Mesendoderm (in vitro differentiated cells): ENCODE measurements around the gene R3HCC1L.
"Not testable (repeated sequence)": the region's sequence is repeated elsewhere in the genome, so short reads cannot be mapped to it uniquely, and the experiment has no call there.

Experiments used
- DNase-seq: peaks from one replicate; pipeline ENCODE4 v3.0.0; 2013
- H2AK5ac ChIP-seq: 2 replicates; pipeline ENCODE4 v1.6.1; 2013; ENCODE audit warnings: low read length, inconsistent platforms
- H2BK120ac ChIP-seq: 2 replicates; pipeline ENCODE4 v1.6.1; 2013; ENCODE audit warnings: low read depth, mild to moderate bottlenecking, low read length, moderate library complexity, mixed read lengths
- H2BK15ac ChIP-seq: replicated peaks from 2 replicates; pipeline ENCODE4 v1.6.1; 2013; ENCODE audit warnings: low read depth, mild to moderate bottlenecking, moderate library complexity
- H2BK5ac ChIP-seq: 2 replicates; pipeline ENCODE4 v1.6.1; 2013; ENCODE audit warnings: low read length, inconsistent platforms
- H3K18ac ChIP-seq: 2 replicates; pipeline ENCODE4 v1.6.1; 2013; ENCODE audit warnings: mild to moderate bottlenecking, low read length, mixed read lengths
- H3K23ac ChIP-seq: one replicate; pipeline ENCODE4 v1.6.1; 2013; ENCODE audit warnings: low read length
- H3K27ac ChIP-seq: 2 replicates; pipeline ENCODE4 v1.5.1; 2013; ENCODE audit warnings: low read depth, mild to moderate bottlenecking, inconsistent platforms, low read length, moderate library complexity
- H3K27me3 ChIP-seq: 2 replicates; pipeline ENCODE4 v1.6.1; 2013; ENCODE audit warnings: low read length, control low read depth, mild to moderate bottlenecking, inconsistent platforms; ENCODE audit not compliant: insufficient read depth, poor library complexity
- H3K36me3 ChIP-seq: 2 replicates; pipeline ENCODE4 v1.6.1; 2013; ENCODE audit warnings: low read length, inconsistent platforms; ENCODE audit not compliant: control insufficient read depth, insufficient read depth
- H3K4ac ChIP-seq: one replicate; pipeline ENCODE4 v1.6.1; 2013; ENCODE audit warnings: low read depth, mild to moderate bottlenecking, low read length, moderate library complexity
- H3K4me1 ChIP-seq: 2 replicates; pipeline ENCODE4 v1.6.1; 2013; ENCODE audit warnings: low read depth, low read length, inconsistent platforms; ENCODE audit not compliant: control insufficient read depth
- H3K4me2 ChIP-seq: 2 replicates; pipeline ENCODE4 v1.6.1; 2013; ENCODE audit warnings: low read length
- H3K4me3 ChIP-seq: 2 replicates; pipeline ENCODE4 v1.5.1; 2013; ENCODE audit warnings: mild to moderate bottlenecking, low read length
- H3K56ac ChIP-seq: one replicate; pipeline ENCODE4 v1.6.1; 2013; ENCODE audit warnings: low read length
- H3K79me1 ChIP-seq: 2 replicates; pipeline ENCODE4 v1.6.1; 2013; ENCODE audit warnings: low read length, inconsistent platforms
- H3K79me2 ChIP-seq: 2 replicates; pipeline ENCODE4 v1.6.1; 2013; ENCODE audit warnings: mild to moderate bottlenecking, low read length; ENCODE audit not compliant: control insufficient read depth, insufficient read depth
- H3K9ac ChIP-seq: 2 replicates; pipeline ENCODE4 v1.6.1; 2013; ENCODE audit warnings: low read length, inconsistent platforms
- H4K5ac ChIP-seq: one replicate; pipeline ENCODE4 v1.6.1; 2013; ENCODE audit warnings: low read length
- H4K8ac ChIP-seq: one replicate; pipeline ENCODE4 v1.6.1; 2013; ENCODE audit warnings: low read depth, mild to moderate bottlenecking, control low read depth, low read length, moderate library complexity
- WGBS: extraction: QIAGEN DNeasy Blood & Tissue Kit; methylation state at CpG from one replicate; pipeline ENCODE4 v1.1.7; 2013; ENCODE audit warnings: low lambda C conversion rate, missing lambda C conversion rate; ENCODE audit not compliant: insufficient coverage; ENCODE audit errors: extremely low coverage; 5-methylcytosine and 5-hydroxymethylcytosine counted together

The R3HCC1L gene

GRCh38 chr10:98133075-98133752 lies 1.2 kb upstream of the R3HCC1L start:
- not testable (repeated sequence) for H3K4me3 ChIP-seq, H4K8ac ChIP-seq, H3K56ac ChIP-seq, H4K5ac ChIP-seq, H3K27me3 ChIP-seq, DNase-seq, H2BK120ac ChIP-seq, H3K18ac ChIP-seq, H3K4me1 ChIP-seq, H3K4me2 ChIP-seq, H2BK5ac ChIP-seq, H3K79me2 ChIP-seq, H3K79me1 ChIP-seq, H3K23ac ChIP-seq, H2BK15ac ChIP-seq, H2AK5ac ChIP-seq, H3K27ac ChIP-seq, H3K9ac ChIP-seq, H3K36me3 ChIP-seq, H3K4ac ChIP-seq
- no CpG with 5 or more reads among the region's 9 CpGs for WGBS

- no peak overlapping the region for H4K8ac ChIP-seq
- no peak overlapping the region for H2BK120ac ChIP-seq
- no peak for DNase-seq
- H3K23ac ChIP-seq, result no peak overlapping the region
- H3K18ac ChIP-seq, result no peak overlapping the region
- WGBS, result no CpG with 5 or more reads among the region's 5 CpGs
- peak overlapping the region; percentile 98 for H4K5ac ChIP-seq
- H2BK15ac ChIP-seq, result no peak overlapping the region
- no peak overlapping the region for H3K4ac ChIP-seq
- peak overlapping the region; percentile 37 for H3K9ac ChIP-seq
- no peak overlapping the region for H3K27ac ChIP-seq
- peaks cover 2% of the 10 kb centered on the region for H3K4me1 ChIP-seq
- no peak overlapping the region for H3K4me3 ChIP-seq
- H3K79me2 ChIP-seq, result peaks cover 12% of the 10 kb centered on the region
- H3K56ac ChIP-seq, result peak overlapping the region; percentile 76
- H3K79me1 ChIP-seq, result peaks cover 2% of the 10 kb centered on the region
- H3K36me3 ChIP-seq, result no peaks in the 10 kb centered on the region
- H2BK5ac ChIP-seq, result no peak overlapping the region
- peak overlapping the region; percentile 34 for H3K4me2 ChIP-seq
- no peak overlapping the region for H2AK5ac ChIP-seq
- H3K27me3 ChIP-seq, result no peaks in the 10 kb centered on the region
Observed at GRCh38 chr10:98134117-98134430, 383 bp upstream of the R3HCC1L start.

GRCh38 chr10:98135222-98135899 lies 904 bp downstream of the R3HCC1L start:
- Histone ChIP-seq H3K79me2 (peaks cover 16% of the 10 kb centered on the region), H3K4me3 (peak overlapping the region; percentile 71), H3K27me3 (no peaks in the 10 kb centered on the region), H2BK120ac (no peak overlapping the region), H2BK5ac (no peak overlapping the region), H3K79me1 (peaks cover 5% of the 10 kb centered on the region), H4K5ac (no peak overlapping the region), H3K4me2 (peak overlapping the region; percentile 37), H3K36me3 (no peaks in the 10 kb centered on the region), H2BK15ac (no peak overlapping the region), H4K8ac (no peak overlapping the region), H3K27ac (peak overlapping the region; percentile 82), H3K4me1 (peaks cover 2% of the 10 kb centered on the region), H3K9ac (peak overlapping the region; percentile 78), H3K56ac (peak overlapping the region; percentile 78), H3K4ac (peak overlapping the region; percentile 89), H2AK5ac (no peak overlapping the region), H3K18ac (peak overlapping the region; percentile 91), H3K23ac (no peak overlapping the region)
- DNase-seq, result no peak
- WGBS, result no CpG with 5 or more reads among the region's 13 CpGs

GRCh38 chr10:98136775-98137174 lies 2.3 kb downstream of the R3HCC1L start:
- not testable (repeated sequence) for H3K4ac ChIP-seq, H3K9ac ChIP-seq, H3K18ac ChIP-seq, H3K36me3 ChIP-seq, H3K4me3 ChIP-seq, H3K23ac ChIP-seq, H2AK5ac ChIP-seq, H3K79me1 ChIP-seq, H4K8ac ChIP-seq, H3K56ac ChIP-seq, H3K4me2 ChIP-seq, H3K27me3 ChIP-seq, H2BK120ac ChIP-seq, DNase-seq, H2BK5ac ChIP-seq, H4K5ac ChIP-seq, H2BK15ac ChIP-seq, H3K27ac ChIP-seq, H3K4me1 ChIP-seq
- no CpG with 5 or more reads among the region's 16 CpGs for WGBS
- peaks cover 22% of the 10 kb centered on the region for H3K79me2 ChIP-seq

- H3K4me3 ChIP-seq, result no peak overlapping the region
- H2AK5ac ChIP-seq, result no peak overlapping the region
- no peak overlapping the region for H3K9ac ChIP-seq
- H4K5ac ChIP-seq, result no peak overlapping the region
- H3K4me2 ChIP-seq, result no peak overlapping the region
- H2BK120ac ChIP-seq, result no peak overlapping the region
- peaks cover 4% of the 10 kb centered on the region for H3K4me1 ChIP-seq
- peaks cover 24% of the 10 kb centered on the region for H3K79me2 ChIP-seq
- no peak overlapping the region for H2BK5ac ChIP-seq
- H3K18ac ChIP-seq, result no peak overlapping the region
- no peak overlapping the region for H2BK15ac ChIP-seq
- peaks cover 8% of the 10 kb centered on the region for H3K79me1 ChIP-seq
- H3K56ac ChIP-seq, result no peak overlapping the region
- DNase-seq, result no peak
- no peak overlapping the region for H3K23ac ChIP-seq
- no peak overlapping the region for H3K27ac ChIP-seq
- H4K8ac ChIP-seq, result no peak overlapping the region
- H3K27me3 ChIP-seq, result no peaks in the 10 kb centered on the region
- no peaks in the 10 kb centered on the region for H3K36me3 ChIP-seq
- no peak overlapping the region for H3K4ac ChIP-seq
Observed at GRCh38 chr10:98138031-98138430, 3.6 kb downstream of the R3HCC1L start.

- H3K4me3 ChIP-seq, result no peak overlapping the region
- no CpG with 5 or more reads among the region's 3 CpGs for WGBS
- peaks cover 24% of the 10 kb centered on the region for H3K79me2 ChIP-seq
- H3K18ac ChIP-seq, result no peak overlapping the region
- no peaks in the 10 kb centered on the region for H3K27me3 ChIP-seq
- no peak overlapping the region for H4K5ac ChIP-seq
- no peak overlapping the region for H2BK5ac ChIP-seq
- H3K9ac ChIP-seq, result no peak overlapping the region
- no peak overlapping the region for H2BK120ac ChIP-seq
- H2AK5ac ChIP-seq, result no peak overlapping the region
- H3K4me1 ChIP-seq, result peaks cover 4% of the 10 kb centered on the region
- H3K79me1 ChIP-seq, result peaks cover 8% of the 10 kb centered on the region
- H2BK15ac ChIP-seq, result no peak overlapping the region
- no peak for DNase-seq
- H3K4ac ChIP-seq, result no peak overlapping the region
- no peak overlapping the region for H3K27ac ChIP-seq
- H3K36me3 ChIP-seq, result no peaks in the 10 kb centered on the region
- no peak overlapping the region for H3K23ac ChIP-seq
- no peak overlapping the region for H4K8ac ChIP-seq
- no peak overlapping the region for H3K56ac ChIP-seq
- H3K4me2 ChIP-seq, result no peak overlapping the region
Observed at GRCh38 chr10:98139431-98139830, 5.0 kb downstream of the R3HCC1L start.
